ENCODE data around the gene EREG. TPM values are rescaled to one million over a fixed set of nuclear protein-coding genes. Genes with fewer than 3 reads are reported as not detected.

Gene EREG
- total and polyA plus RNA-seq, 9 donors: 0.04 to 3.9 (median 0.15) TPM; not detected in 2

GRCh38 chr4:74324262-74324661, 40.7 kb upstream of the EREG start:
- Histone ChIP-seq H3K4me3 (no peak overlapping the region), H3K9me3 (no peaks in the 10 kb centered on the region), H3K4me1 (ENCODE audit: insufficient read depth) (no peaks in the 10 kb centered on the region), H3K27me3 (no peaks in the 10 kb centered on the region), H3K36me3 (no peaks in the 10 kb centered on the region), H3K27ac (no peak overlapping the region)
- 65 to 75% (median 73%) methylated on average over 3 of the region's 3 CpGs for WGBS, 3 donors
- TF ChIP-seq EP300 (IDR thresholded peaks at IDR 0.05) (no peak), POLR2A (IDR thresholded peaks at IDR 0.05) (no peak), CTCF (IDR thresholded peaks at IDR 0.05) (no peak)
- no peak for DNase-seq
- intact Hi-C loops (cut with DNase I): no loop called here

GRCh38 chr4:74325886-74326285, 39.1 kb upstream of the EREG start:
- 78 to 87% (median 82%) methylated on average over 2 of the region's 2 CpGs for whole genome bisulfite sequencing, 3 donors
- H3K27me3 ChIP-seq: no peaks in the 10 kb centered on the region
- no peak overlapping the region for H3K4me3 ChIP-seq
- H3K9me3 ChIP-seq: no peaks in the 10 kb centered on the region
- no peak for TF ChIP-seq CTCF (IDR thresholded peaks at IDR 0.05)
- no peak for DNase-seq
- no peak overlapping the region for H3K27ac ChIP-seq
- intact Hi-C loops (cut with DNase I): no loop called here
- H3K36me3 ChIP-seq: no peaks in the 10 kb centered on the region
- H3K4me1 ChIP-seq (ENCODE audit: insufficient read depth): no peaks in the 10 kb centered on the region

GRCh38 chr4:74327762-74328161, 37.2 kb upstream of the EREG start:
- Histone ChIP-seq H3K36me3 (no peaks in the 10 kb centered on the region), H3K27me3 (no peaks in the 10 kb centered on the region), H3K4me1 (ENCODE audit: insufficient read depth) (no peaks in the 10 kb centered on the region), H3K9me3 (no peaks in the 10 kb centered on the region), H3K4me3 (no peak overlapping the region), H3K27ac (no peak overlapping the region)
- 69 to 78% (median 74%) methylated on average over 3 of the region's 3 CpGs for WGBS, 3 donors
- intact Hi-C loops (cut with DNase I): no loop called here
- DNase-seq: no peak
- TF ChIP-seq CTCF (IDR thresholded peaks at IDR 0.05) (no peak), EP300 (IDR thresholded peaks at IDR 0.05) (no peak), POLR2A (IDR thresholded peaks at IDR 0.05) (no peak)

GRCh38 chr4:74328501-74328900, 36.4 kb upstream of the EREG start:
- Histone ChIP-seq H3K9me3 (no peaks in the 10 kb centered on the region), H3K27me3 (no peaks in the 10 kb centered on the region), H3K27ac (no peak overlapping the region), H3K36me3 (no peaks in the 10 kb centered on the region), H3K4me3 (no peak overlapping the region), H3K4me1 (ENCODE audit: insufficient read depth) (no peaks in the 10 kb centered on the region)
- DNase-seq: no peak
- TF ChIP-seq POLR2A (IDR thresholded peaks at IDR 0.05): no peak
- TF ChIP-seq EP300 (IDR thresholded peaks at IDR 0.05): no peak
- TF ChIP-seq CTCF (IDR thresholded peaks at IDR 0.05): no peak
- WGBS, 3 donors: 88 to 94% (median 92%) methylated on average over 1 of the region's 1 CpG
- intact Hi-C loops (cut with DNase I): no loop called here

- H3K27me3 ChIP-seq: no peaks in the 10 kb centered on the region
- no peak for DNase-seq
- no peak overlapping the region for H3K4me3 ChIP-seq
- intact Hi-C loops (cut with DNase I): no loop called here
- TF ChIP-seq CTCF (IDR thresholded peaks at IDR 0.05): no peak
- TF ChIP-seq EP300 (IDR thresholded peaks at IDR 0.05): no peak
- no peak for TF ChIP-seq POLR2A (IDR thresholded peaks at IDR 0.05)
- H3K27ac ChIP-seq: no peak overlapping the region
- no peaks in the 10 kb centered on the region for H3K4me1 ChIP-seq (ENCODE audit: insufficient read depth)
- H3K36me3 ChIP-seq: no peaks in the 10 kb centered on the region
- no peaks in the 10 kb centered on the region for H3K9me3 ChIP-seq
These were observed 35.6 kb upstream of the EREG start for GRCh38 chr4:74329307-74329706.
